Activated T-cell treated with anti-CD3 and anti-CD28 coated beads, Interleukin-2, amount 50 U/mL, for 72 hours (primary cell): ENCODE data around the gene MAP3K3. TPM values are rescaled to one million over a fixed set of nuclear protein-coding genes. Genes with fewer than 3 reads are reported as not detected.
A peak's percentile ranks its signal among the peaks of the same experiment; 100 is the strongest.

Source experiments
- ATAC-seq, 2 donors: fragments of 150-1000 bp; cut with Tn5 transposase; replicated peaks in 1 of 2; 2 replicates each; pipeline ENCODE4 v1.10.0; 2021; ENCODE audit warnings: moderate library complexity in 2 of 2, mild to moderate bottlenecking in 1 of 2
- DNase-seq, 2 donors: peaks; one replicate each; pipeline ENCODE4 v3.0.0; 2021 to 2022; ENCODE audit warnings: mixed read lengths in 1 of 2
- H3K27ac Mint-ChIP-seq: one replicate; pipeline ENCODE4 v1.8.0; 2022; ENCODE audit warnings: mild to moderate bottlenecking, moderate library complexity, mixed read lengths
- H3K27me3 Mint-ChIP-seq: one replicate; pipeline ENCODE4 v1.8.0; 2022; ENCODE audit warnings: low read depth, mixed read lengths
- H3K36me3 Mint-ChIP-seq, 2 donors: one replicate each; pipeline ENCODE4 v1.8.0; 2022; ENCODE audit warnings: mixed read lengths in 2 of 2, mild to moderate bottlenecking in 1 of 2; ENCODE audit not compliant: insufficient read depth in 2 of 2
- H3K4me1 Mint-ChIP-seq: one replicate; pipeline ENCODE4 v1.8.0; 2022; ENCODE audit warnings: low read depth, mixed read lengths
- H3K4me3 Mint-ChIP-seq, 2 donors: one replicate each; pipeline ENCODE4 v1.8.0; 2022; ENCODE audit warnings: mild to moderate bottlenecking in 2 of 2, mixed read lengths in 2 of 2, moderate library complexity in 2 of 2
- H3K9me3 Mint-ChIP-seq, 2 donors: one replicate each; pipeline ENCODE4 v1.8.0; 2022; ENCODE audit warnings: mixed read lengths in 2 of 2
- total RNA-seq, 2 donors: library from RNA; stranded (reverse); gene quantifications; one replicate each; pipeline ENCODE4 v1.2.3, GENCODE V29; 2022

The MAP3K3 gene
- total RNA-seq, 2 donors from 2014 or later = 34.9 to 46.8 TPM

DNA sequence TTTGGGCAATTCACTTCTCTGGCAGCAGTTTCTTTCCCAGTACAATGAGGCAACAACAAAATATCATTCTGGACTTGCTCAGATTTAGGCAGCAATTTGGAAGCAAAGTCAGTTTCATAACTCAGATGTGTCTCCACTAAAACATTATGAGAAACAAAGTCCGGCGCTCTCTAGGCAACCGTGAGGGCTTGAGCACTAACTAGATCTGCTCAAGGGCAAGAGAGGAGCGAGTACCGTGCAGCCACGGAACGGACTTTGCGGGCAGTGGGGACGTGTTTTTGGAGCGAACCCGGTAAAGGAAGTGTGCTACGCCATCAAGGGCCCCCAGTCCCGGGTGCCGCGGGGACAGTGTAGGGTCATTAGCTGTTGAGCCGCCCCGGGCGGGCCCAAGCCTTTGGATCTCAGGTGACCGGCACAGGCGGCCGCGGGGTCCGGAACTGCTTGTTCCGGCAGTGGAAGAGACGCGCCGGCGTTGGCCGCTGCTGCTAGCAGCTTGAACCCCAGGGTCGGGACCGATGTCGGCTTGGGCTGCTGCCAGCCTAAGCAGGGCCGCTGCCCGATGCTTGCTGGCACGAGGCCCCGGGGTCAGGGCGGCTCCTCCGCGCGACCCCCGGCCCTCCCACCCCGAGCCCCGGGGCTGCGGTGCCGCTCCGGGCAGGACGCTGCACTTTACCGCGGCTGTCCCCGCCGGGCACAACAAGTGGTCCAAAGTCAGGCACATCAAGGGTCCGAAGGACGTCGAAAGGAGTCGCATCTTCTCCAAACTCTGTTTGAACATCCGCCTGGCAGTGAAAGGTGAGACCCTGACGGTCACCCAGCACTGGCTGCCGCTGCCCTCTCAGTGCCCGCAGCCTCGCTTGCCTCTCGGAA, 21.4 kb upstream of the MAP3K3 start, which contains the start of gene TACO1:
TSS of gene TACO1 (plus strand) at position 327 of the 870 bp plus-strand sequence. CDS start at position 516, 189 bp downstream.
- H3K27me3 Mint-ChIP-seq = no peaks in the 10 kb centered on the region
- peak; percentile 81 to 86 for DNase-seq
- H3K4me3 Mint-ChIP-seq = peak within 1 kb of the TSS; percentile 86 to 96
- ATAC-seq = peak; percentile 90 to 92
- H3K4me1 Mint-ChIP-seq = peaks cover 40% of the 10 kb centered on the region
- peaks cover 4 to 10% of the 10 kb centered on the region in 2 donors for H3K36me3 Mint-ChIP-seq
- H3K9me3 Mint-ChIP-seq = no peaks in the 10 kb centered on the region
- H3K27ac Mint-ChIP-seq = peak within 1 kb of the TSS; percentile 96

DNA sequence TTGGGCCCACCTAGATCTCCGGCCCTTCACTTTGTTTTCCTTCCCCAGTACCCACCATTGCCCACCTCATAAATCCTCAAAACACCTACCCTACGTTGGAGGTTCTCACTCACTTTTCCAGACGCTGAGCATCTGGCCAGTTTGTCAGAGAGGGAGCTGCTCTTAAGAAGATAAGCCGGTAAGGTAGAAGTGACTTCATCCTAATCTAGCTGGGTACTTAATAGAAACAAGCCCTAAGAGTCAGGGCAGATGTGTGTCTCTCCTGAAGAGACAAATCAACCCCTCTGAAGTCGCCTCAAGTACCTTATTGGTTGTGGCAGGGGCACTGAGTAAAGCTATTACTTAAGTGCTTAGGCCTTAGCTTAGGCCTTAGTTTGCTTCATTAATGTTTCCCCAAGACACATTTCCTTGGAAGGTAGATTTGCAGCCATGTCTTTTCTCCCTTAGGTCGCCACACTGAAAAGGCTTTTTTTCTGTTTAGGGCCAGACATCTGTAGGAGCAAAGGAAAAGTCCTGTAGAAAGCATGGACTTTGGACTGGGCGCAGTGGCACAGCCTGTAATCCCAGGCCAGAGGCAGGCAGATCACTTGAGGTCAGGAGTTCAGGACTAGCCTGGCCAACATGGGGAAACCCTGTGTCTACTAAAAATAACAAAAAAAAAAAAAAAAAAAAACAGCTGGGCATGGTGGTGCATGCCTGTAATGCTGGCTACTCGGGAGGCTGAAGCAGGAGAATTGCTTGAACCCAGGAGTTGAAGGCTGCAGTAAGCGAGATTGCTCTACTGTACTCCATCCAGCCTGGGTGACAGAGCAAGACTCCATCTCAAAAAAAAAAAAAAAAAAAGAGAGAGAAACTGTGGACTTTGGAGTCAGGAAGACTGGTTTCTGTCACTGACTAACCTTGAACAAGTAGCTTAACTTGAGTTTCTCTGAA, 20.5 kb upstream of the MAP3K3 start:
- no peak for ATAC-seq
- no peaks in the 10 kb centered on the region for H3K9me3 Mint-ChIP-seq
- no peaks in the 10 kb centered on the region for H3K27me3 Mint-ChIP-seq
- peak overlapping the region; percentile 83 for H3K27ac Mint-ChIP-seq
- H3K36me3 Mint-ChIP-seq = peaks cover 4 to 13% of the 10 kb centered on the region in 2 donors
- peaks cover 40% of the 10 kb centered on the region for H3K4me1 Mint-ChIP-seq
- no peak for DNase-seq
- peak overlapping the region; percentile 86 to 96 for H3K4me3 Mint-ChIP-seq

DNA sequence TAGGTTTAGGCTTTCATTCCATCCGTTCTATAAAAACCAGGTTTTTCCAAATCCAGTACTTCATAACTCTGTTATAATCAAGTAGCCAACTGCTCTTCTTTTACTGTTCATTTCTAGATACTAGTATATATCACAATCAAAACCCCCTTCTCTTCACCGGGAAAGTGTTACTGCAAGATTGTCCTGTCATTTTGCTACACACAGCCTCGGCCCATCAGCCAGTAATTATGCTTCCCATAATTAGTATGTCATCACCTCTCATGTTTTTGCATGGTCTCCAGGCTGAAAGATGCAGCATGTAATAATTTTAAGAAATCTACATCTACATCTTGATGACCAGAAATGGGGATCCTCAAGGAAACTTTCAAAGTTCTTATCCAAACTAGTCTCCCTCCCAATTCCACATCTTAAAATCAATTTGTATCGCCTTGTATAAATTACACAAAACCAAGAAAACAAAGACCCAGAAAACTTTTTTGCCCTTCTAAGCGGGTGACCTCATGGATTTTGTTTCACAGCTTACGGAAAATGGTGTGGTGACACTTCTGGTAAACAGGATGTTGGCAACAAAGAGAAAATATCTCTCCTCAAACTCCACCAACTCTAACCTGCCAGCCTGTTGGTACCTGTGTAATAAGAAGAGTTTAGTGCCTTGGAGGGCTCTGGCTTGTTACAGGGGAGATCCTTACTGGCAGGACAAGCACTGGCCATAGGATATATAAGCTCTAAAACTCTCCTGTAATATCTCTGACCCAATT, 12.2 kb upstream of the MAP3K3 start:
- Mint-ChIP-seq H3K4me3 (peak overlapping the region; percentile 81 to 94), H3K36me3 (peaks cover 10 to 19% of the 10 kb centered on the region in 2 donors), H3K27ac (peak overlapping the region; percentile 100), H3K9me3 (no peaks in the 10 kb centered on the region), H3K27me3 (no peaks in the 10 kb centered on the region), H3K4me1 (peaks cover 34% of the 10 kb centered on the region)
- DNase-seq (peak; percentile 38 to 40), ATAC-seq (peak; percentile 50 to 59)

DNA sequence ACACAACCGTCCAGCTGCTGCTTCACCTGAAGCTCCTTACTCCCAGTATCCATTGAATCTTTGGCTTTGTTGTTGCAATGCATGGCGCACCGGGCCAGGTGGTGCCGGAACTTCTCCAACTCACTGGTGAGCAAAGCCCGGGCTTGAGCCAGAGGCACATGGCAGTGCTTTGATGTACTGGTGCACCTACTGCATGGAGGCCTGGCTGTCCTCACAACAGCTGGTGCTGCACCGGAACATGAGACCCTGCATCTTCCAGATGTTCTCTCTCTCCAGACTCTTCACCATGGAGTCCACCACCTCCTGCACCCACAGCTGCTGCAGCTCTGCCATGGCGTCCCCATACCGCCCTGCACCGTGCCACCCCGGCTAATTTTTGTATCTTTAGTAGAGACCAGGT, 11.4 kb upstream of the MAP3K3 start:
- DNase-seq = peak in 1 of 2 donors; percentile 15
- Mint-ChIP-seq H3K36me3 (peaks cover 9 to 16% of the 10 kb centered on the region in 2 donors), H3K4me3 (peak overlapping the region; percentile 81 to 94), H3K27ac (peak overlapping the region; percentile 100), H3K4me1 (peaks cover 32% of the 10 kb centered on the region), H3K27me3 (no peaks in the 10 kb centered on the region), H3K9me3 (no peaks in the 10 kb centered on the region)
- ATAC-seq = peak in 1 of 2 donors; percentile 3

DNA sequence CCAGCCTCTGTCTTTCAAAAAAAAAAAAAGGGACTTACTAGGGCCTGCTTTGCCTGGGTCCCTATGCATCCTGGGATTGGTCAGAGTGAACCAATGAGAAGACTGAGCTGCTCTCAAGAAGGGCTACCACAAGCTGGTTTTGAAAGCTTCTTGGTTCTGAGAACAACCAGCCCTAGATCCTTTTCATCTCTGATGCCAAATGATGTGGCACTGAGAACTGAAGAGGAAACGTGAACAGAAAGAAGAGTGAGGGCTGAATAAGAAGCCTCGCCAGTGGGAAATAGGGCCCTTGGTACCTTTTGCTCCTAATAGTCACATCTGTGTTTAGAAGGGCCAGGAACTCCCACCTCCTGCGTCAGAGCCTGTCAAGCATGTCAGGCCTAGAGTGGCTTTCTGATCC, 10.9 kb upstream of the MAP3K3 start:
- peaks cover 9 to 14% of the 10 kb centered on the region in 2 donors for H3K36me3 Mint-ChIP-seq
- ATAC-seq = peak; percentile 81 to 85
- peaks cover 32% of the 10 kb centered on the region for H3K4me1 Mint-ChIP-seq
- H3K27ac Mint-ChIP-seq = peak overlapping the region; percentile 100
- peak overlapping the region; percentile 81 to 94 for H3K4me3 Mint-ChIP-seq
- H3K27me3 Mint-ChIP-seq = no peaks in the 10 kb centered on the region
- DNase-seq = peak; percentile 49 to 55
- no peaks in the 10 kb centered on the region for H3K9me3 Mint-ChIP-seq

DNA sequence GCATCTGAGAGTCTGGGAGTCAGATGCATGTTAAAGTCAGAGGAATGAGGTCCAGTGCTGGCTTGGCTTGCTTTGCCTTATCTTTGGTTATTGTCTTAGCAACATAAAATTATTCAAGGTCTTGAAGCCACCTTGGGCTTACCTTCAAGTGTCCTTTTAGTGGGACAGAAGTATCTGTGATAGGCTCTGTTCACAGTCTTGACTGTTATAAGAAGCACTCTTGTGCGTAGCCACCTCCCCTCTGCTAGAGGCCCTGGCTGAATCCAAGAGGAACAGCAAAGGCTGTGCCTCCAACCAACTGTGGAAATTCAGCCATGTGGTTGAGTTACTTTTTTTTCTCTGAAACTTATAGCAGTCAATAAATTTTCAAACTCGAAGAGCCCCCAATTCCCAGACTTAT, 8.6 kb upstream of the MAP3K3 start:
- ATAC-seq (no peak), DNase-seq (no peak)
- no peak overlapping the region for H3K4me3 Mint-ChIP-seq
- no peak overlapping the region for H3K27ac Mint-ChIP-seq
- H3K4me1 Mint-ChIP-seq = peaks cover 32% of the 10 kb centered on the region
- H3K27me3 Mint-ChIP-seq = no peaks in the 10 kb centered on the region
- no peaks in the 10 kb centered on the region for H3K9me3 Mint-ChIP-seq
- peaks cover 9 to 11% of the 10 kb centered on the region in 2 donors for H3K36me3 Mint-ChIP-seq

DNA sequence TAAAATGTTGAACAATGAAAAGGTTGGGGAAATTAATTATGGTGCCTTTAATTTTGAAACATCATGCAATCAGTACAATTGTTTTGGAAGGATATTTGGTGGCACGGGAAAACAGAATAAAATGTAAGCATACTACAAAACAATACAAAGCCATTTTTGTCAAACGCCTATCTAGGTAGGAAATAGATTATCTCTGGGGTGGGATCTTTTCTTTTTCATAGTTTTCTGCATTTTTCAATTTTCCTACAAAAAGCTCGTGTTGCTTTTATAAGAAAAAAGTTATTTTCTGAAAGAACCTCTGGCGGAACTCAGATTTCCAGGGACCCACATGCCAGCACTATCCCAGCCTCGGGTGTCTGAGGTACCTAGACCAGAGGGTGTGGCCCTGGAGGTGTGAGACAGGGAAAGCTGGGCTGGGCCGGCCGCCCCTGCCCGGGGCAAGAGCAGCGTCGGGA, 961 bp upstream of the MAP3K3 start:
- Mint-ChIP-seq H3K4me1 (peaks cover 39% of the 10 kb centered on the region), H3K4me3 (peak overlapping the region; percentile 71 to 88), H3K9me3 (no peaks in the 10 kb centered on the region), H3K36me3 (peaks cover 2% of the 10 kb centered on the region in 2 donors), H3K27me3 (no peaks in the 10 kb centered on the region), H3K27ac (peak overlapping the region; percentile 29)
- DNase-seq (no peak), ATAC-seq (no peak)

DNA sequence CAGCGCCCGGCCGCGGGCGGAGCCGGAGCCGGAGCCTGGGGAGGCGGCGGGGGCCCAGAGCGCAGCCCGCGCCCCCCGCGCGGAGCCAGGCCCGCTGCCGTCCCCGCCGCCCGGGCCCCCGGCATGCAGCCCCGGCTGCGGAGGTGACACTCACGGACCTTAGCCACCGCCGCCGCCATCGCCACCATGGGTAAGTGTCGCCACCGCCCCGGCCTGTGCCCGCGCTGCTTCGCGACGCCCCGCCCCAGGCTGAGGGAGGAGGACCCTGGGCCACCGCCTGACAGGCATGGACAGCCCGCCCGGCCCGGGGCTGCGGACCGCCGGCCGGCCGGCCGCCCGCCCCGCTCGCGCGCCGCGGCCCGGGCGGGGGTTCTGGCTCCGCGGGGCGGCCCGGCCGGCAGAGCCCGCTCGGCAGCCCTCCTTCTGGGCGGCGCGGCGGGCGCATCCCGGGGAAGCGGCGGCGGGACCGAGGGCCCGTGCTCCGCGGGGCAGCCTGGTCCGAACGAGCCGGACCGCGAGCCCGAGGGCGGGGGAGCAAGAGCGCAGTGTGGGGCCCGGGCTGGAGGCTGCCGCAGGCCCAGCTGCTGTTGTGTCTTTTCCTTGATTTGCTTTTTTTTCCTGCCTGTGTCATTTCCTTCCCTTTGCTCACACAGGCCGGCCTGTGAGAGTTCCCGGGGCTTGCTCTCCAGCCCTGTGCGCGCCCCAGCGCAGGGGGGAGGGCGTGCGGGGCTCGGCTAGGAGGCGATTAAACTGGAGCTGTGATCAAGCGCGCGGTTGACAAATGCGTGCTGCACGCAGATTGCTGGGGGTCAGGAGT, 565 bp downstream of the MAP3K3 start:
- Mint-ChIP-seq H3K4me1 (peaks cover 45% of the 10 kb centered on the region), H3K27ac (peak overlapping the region; percentile 92), H3K9me3 (no peaks in the 10 kb centered on the region), H3K27me3 (no peaks in the 10 kb centered on the region), H3K36me3 (peaks cover 2% of the 10 kb centered on the region in 2 donors), H3K4me3 (peak overlapping the region; percentile 98 to 99)
- DNase-seq (peak; percentile 77 to 78), ATAC-seq (peak; percentile 46)

DNA sequence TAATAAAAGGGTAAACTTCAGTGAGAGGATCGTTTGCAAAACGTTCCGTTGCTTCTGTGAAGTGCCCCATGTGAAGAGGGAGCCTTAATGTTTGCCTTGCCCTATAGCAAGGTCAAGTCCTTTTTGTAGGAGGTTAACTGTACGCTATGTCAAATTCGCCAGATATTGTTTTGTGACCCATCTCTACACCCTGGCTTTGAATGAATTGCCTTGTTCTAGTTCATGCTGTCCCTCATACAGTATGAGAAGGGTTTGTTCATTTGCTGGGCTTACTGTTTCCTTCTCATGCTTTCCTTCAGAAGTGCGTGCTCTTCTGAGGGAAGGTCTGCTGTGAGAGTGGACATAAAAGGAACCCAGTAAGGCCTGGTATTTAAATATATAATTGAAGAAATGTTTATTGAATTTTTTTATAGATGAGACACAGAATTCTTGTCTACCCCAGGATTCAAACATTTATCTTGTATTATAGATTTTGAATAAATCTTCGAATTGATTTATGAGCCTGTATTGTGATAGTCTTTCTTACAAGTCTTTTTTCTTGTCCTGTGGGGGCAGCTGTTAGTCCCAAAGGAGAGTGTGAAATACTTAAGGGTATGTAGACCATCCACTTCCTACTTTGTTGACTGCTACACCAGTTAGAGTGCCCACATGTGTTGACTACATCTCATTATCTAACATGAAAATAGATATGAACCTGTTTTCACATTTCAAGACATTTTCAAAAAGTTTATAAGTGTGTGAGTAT, 1.7 kb downstream of the MAP3K3 start:
- H3K36me3 Mint-ChIP-seq = peaks cover 2% of the 10 kb centered on the region in 2 donors
- no peak for DNase-seq
- ATAC-seq = no peak
- peak overlapping the region; percentile 98 to 99 for H3K4me3 Mint-ChIP-seq
- peak overlapping the region; percentile 92 for H3K27ac Mint-ChIP-seq
- no peaks in the 10 kb centered on the region for H3K27me3 Mint-ChIP-seq
- no peaks in the 10 kb centered on the region for H3K9me3 Mint-ChIP-seq
- peaks cover 45% of the 10 kb centered on the region for H3K4me1 Mint-ChIP-seq

DNA sequence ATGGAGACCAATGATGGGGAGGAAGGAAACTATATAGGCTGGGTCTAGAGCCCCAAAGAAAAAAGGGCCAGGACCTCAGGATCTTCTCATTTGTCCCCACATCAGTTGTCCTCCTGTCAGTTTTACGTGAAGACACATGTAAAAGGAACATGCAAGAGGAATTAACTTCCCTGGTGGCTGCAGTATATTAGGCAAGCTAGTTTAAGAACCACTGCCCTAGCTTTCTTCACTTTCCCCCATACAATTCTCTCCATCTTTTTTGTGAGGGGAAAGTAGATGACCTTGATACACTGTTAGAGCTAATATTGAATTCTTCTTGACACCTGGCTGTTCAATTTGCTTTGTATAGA, 2.3 kb downstream of the MAP3K3 start:
- DNase-seq (no peak), ATAC-seq (no peak)
- Mint-ChIP-seq H3K4me1 (peaks cover 45% of the 10 kb centered on the region), H3K36me3 (peaks cover 2% of the 10 kb centered on the region in 2 donors), H3K27me3 (no peaks in the 10 kb centered on the region), H3K9me3 (no peaks in the 10 kb centered on the region), H3K4me3 (peak overlapping the region; percentile 98 to 99), H3K27ac (peak overlapping the region; percentile 18)

DNA sequence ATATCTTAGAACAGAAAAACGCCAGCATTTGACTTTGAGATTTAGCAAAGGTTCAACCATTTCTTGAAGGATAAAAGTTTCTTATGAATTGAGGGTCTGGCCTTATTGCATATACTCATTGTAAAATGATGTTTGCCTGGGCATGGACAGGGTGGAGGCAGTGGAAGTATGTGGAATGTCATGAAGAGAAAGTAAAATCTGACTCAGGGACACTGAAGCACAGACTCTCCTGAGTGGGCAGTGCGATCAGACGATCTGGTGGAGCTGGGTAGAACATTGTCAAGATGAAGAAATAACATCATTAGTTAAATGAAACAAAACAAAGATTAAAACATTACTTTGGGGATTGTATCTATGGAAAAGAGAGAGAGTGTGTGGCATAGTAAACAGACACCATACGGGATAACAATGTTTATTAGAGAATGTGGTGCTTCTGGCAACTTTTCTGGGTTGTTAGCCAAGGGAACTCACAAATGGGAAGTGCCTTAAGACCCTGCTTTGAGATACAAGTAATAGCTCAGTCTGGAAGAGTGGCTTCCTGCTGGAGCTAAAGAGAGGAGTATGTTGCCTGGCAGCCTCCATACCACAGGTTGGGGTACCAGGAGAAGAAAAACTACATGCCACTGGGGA, 4.4 kb downstream of the MAP3K3 start:
- Mint-ChIP-seq H3K36me3 (peaks cover 2% of the 10 kb centered on the region in 2 donors), H3K4me1 (peaks cover 38% of the 10 kb centered on the region), H3K4me3 (no peak overlapping the region), H3K27me3 (no peaks in the 10 kb centered on the region), H3K27ac (no peak overlapping the region), H3K9me3 (no peaks in the 10 kb centered on the region)
- ATAC-seq (no peak), DNase-seq (no peak)
